Retinal pigment epithelial cell (primary cell): ENCODE measurements around the gene GAB2.
A peak's percentile ranks its signal among the peaks of the same experiment; 100 is the strongest.

Source experiments
- DNase-seq: peaks from one replicate; pipeline ENCODE4 v3.0.0-alpha.2; 2010; ENCODE audit warnings: low read depth
- H3K4me3 ChIP-seq: 2 replicates; pipeline ENCODE4 v1.5.1; 2011; ENCODE audit warnings: mild to moderate bottlenecking, low read length, control low read depth, moderate library complexity
- CTCF ChIP-seq: conservative IDR thresholded peaks from 2 replicates; pipeline ENCODE4 v1.5.1; 2011; ENCODE audit warnings: low read depth, low read length, control low read depth, inconsistent platforms

GAB2 gene

GRCh38 chr11:78355309-78355705 is 62.3 kb downstream of the GAB2 start:
- no peak overlapping the region for H3K4me3 ChIP-seq
- no peak for DNase-seq
- TF ChIP-seq CTCF: no peak

GRCh38 chr11:78354408-78355308 is 63.0 kb downstream of the GAB2 start:
- TF ChIP-seq CTCF: no peak
- no peak overlapping the region for H3K4me3 ChIP-seq
- no peak for DNase-seq

GRCh38 chr11:78351979-78352841 is 65.4 kb downstream of the GAB2 start:
- no peak overlapping the region for H3K4me3 ChIP-seq
- peak; percentile 91 for DNase-seq
- no peak for TF ChIP-seq CTCF

- no peak overlapping the region for H3K4me3 ChIP-seq
Observed at GRCh38 chr11:78351193-78351592, 66.4 kb downstream of the GAB2 start.

GRCh38 chr11:78350646-78351165 is 66.9 kb downstream of the GAB2 start:
- no peak for TF ChIP-seq CTCF
- H3K4me3 ChIP-seq: no peak overlapping the region
- no peak for DNase-seq

More at GRCh38 chr11:78351193-78351592, 66.4 kb downstream of the GAB2 start:
- no peak for TF ChIP-seq CTCF
- no peak for DNase-seq

- peak; percentile 85 for DNase-seq
- TF ChIP-seq CTCF: no peak
- H3K4me3 ChIP-seq: no peak overlapping the region
Observed at GRCh38 chr11:78350091-78350645, 67.5 kb downstream of the GAB2 start.
